ENCODE results near the gene FASTKD1. TPM values are rescaled to one million over a fixed set of nuclear protein-coding genes. Genes with fewer than 3 reads are reported as not detected.
"Not testable (repeated sequence)": the region's sequence is repeated elsewhere in the genome, so short reads cannot be mapped to it uniquely, and the experiment has no call there.

Gene FASTKD1
- total RNA-seq, 4 donors from 2014 or later: 8.2 to 22.4 (median 16.1) TPM

GRCh38 chr2:169520896-169521295 lies 52.8 kb downstream of the FASTKD1 start:
- no peaks in the 10 kb centered on the region for H3K4me1 ChIP-seq
- H3K27me3 ChIP-seq: no peaks in the 10 kb centered on the region
- H3K9me3 ChIP-seq: no peaks in the 10 kb centered on the region
- no peak for DNase-seq (ENCODE audit: low spot score in 2 of 2)
- TF ChIP-seq EP300 (IDR thresholded peaks at IDR 0.05) (no peak), POLR2AphosphoS5 (IDR thresholded peaks at IDR 0.05) (no peak), POLR2A (IDR thresholded peaks at IDR 0.05) (no peak)
- TF ChIP-seq, protein P1, sequence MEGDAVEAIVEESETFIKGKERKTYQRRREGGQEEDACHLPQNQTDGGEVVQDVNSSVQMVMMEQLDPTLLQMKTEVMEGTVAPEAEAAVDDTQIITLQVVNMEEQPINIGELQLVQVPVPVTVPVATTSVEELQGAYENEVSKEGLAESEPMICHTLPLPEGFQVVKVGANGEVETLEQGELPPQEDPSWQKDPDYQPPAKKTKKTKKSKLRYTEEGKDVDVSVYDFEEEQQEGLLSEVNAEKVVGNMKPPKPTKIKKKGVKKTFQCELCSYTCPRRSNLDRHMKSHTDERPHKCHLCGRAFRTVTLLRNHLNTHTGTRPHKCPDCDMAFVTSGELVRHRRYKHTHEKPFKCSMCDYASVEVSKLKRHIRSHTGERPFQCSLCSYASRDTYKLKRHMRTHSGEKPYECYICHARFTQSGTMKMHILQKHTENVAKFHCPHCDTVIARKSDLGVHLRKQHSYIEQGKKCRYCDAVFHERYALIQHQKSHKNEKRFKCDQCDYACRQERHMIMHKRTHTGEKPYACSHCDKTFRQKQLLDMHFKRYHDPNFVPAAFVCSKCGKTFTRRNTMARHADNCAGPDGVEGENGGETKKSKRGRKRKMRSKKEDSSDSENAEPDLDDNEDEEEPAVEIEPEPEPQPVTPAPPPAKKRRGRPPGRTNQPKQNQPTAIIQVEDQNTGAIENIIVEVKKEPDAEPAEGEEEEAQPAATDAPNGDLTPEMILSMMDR (IDR thresholded peaks at IDR 0.05): no peak
- no peak overlapping the region for H3K27ac ChIP-seq
- H3K36me3 ChIP-seq: peaks cover 4% of the 10 kb centered on the region
- H3K4me3 ChIP-seq: no peak overlapping the region

DNA sequence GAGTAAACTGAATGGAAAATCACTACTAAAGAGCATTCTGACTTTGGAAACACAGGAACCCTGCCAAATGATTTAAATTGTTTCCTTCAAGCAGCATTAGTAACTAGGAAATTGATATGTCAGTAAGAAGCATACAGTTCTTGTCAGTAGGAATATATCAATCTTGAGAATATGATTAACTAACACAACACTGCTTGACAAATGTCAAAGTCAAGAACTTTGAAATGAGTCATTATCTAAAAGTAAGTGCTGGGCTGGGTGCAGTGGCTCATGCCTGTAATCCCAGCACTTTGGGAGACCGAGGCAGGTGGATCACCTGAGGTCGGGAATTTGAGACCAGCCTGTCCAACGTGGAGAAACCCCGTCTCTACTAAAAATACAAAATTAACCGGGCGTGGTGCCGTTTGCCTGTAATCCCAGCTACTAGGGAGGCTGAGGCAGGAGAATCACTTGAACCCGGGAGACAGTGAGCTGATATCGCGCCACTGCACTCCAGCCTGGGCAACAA lies 57.1 kb downstream of the FASTKD1 start:
- 88% methylated on average over 10 of the region's 10 CpGs for WGBS
- H3K4me1 ChIP-seq; H3K4me3 ChIP-seq; DNase-seq (ENCODE audit: low spot score in 2 of 2); H3K27me3 ChIP-seq; H3K9me3 ChIP-seq; H3K36me3 ChIP-seq; H3K27ac ChIP-seq: not testable (repeated sequence)

DNA sequence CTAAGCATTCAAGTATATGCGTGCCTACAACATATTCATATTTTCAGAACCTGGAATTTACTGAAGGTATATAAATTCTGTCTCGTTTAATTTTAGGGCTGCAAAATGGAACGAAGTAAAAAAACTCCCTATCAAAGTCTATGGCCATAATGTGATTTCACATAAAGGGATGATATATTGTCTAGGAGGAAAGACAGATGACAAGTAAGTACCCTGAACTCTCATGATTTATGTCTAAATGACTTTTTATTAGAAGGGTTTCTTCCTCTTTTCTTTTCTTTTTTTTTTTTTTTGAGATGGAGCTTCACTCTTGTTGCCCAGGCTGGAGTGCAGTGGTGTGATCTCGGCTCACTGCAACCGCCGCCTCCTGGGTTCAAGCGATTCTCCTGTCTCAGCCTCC lies 58.9 kb downstream of the FASTKD1 start:
- H3K9me3 ChIP-seq; H3K4me1 ChIP-seq; H3K27ac ChIP-seq; H3K4me3 ChIP-seq; H3K27me3 ChIP-seq; H3K36me3 ChIP-seq; DNase-seq (ENCODE audit: low spot score in 2 of 2): not testable (repeated sequence)
- WGBS: 92% methylated on average over 7 of the region's 7 CpGs

DNA sequence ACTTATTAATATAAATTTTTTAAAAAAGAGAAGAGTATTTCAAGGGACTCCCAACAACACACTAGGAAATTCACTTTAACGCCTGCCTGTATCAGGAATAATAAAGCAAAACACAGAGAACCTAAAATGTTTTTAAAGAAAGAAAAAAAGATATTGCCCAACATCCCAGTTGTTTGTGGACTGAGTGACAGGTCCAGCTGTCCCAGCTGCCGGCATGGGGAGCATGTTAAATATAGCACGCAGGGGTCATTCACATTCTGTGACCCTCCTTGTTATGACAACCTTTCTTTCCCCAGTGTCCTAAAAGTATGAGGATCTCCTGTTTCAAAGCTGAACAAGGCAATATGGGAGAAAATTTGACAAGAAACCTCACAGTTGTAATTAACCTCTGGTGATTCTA lies 59.7 kb downstream of the FASTKD1 start:
- DNase-seq (ENCODE audit: low spot score in 2 of 2): no peak
- no peak overlapping the region for H3K27ac ChIP-seq
- H3K4me3 ChIP-seq: no peak overlapping the region
- no peaks in the 10 kb centered on the region for H3K27me3 ChIP-seq
- TF ChIP-seq POLR2A (IDR thresholded peaks at IDR 0.05) (no peak), EP300 (IDR thresholded peaks at IDR 0.05) (no peak), POLR2AphosphoS5 (IDR thresholded peaks at IDR 0.05) (no peak)
- TF ChIP-seq, protein P1 (IDR thresholded peaks at IDR 0.05): no peak
- 82% methylated on average over 3 of the region's 3 CpGs for WGBS
- H3K4me1 ChIP-seq: no peaks in the 10 kb centered on the region
- H3K36me3 ChIP-seq: no peaks in the 10 kb centered on the region
- H3K9me3 ChIP-seq: no peaks in the 10 kb centered on the region

DNA sequence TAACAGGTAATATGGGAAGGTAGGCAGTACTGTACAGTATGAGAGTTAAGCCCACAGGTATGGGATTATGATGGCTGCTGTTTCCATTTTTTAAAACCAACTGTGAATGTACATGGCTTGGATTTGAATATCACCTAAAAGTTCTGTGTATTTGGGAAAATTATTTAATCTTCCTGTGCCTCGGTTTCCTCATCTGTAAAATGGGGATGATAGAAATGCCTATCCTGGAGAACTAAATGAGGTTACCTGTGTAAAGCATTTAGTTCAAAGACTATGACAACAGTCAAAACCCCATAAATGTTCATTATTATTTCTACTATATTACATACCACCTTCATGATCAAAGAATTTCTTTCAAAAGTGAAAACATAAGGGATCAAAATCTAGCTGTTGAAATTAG lies 60.6 kb downstream of the FASTKD1 start:
- Histone ChIP-seq H3K27ac (no peak overlapping the region), H3K27me3 (no peaks in the 10 kb centered on the region), H3K36me3 (no peaks in the 10 kb centered on the region), H3K4me3 (no peak overlapping the region), H3K9me3 (no peaks in the 10 kb centered on the region), H3K4me1 (no peaks in the 10 kb centered on the region)
- no peak for DNase-seq (ENCODE audit: low spot score in 2 of 2)
- 92% methylated on average over 1 of the region's 1 CpG for WGBS
- TF ChIP-seq, protein P1 (IDR thresholded peaks at IDR 0.05): no peak
- TF ChIP-seq POLR2A (IDR thresholded peaks at IDR 0.05) (no peak), EP300 (IDR thresholded peaks at IDR 0.05) (no peak), POLR2AphosphoS5 (IDR thresholded peaks at IDR 0.05) (no peak)

- no peak overlapping the region for H3K27ac ChIP-seq
- no peaks in the 10 kb centered on the region for H3K27me3 ChIP-seq
- no peaks in the 10 kb centered on the region for H3K9me3 ChIP-seq
- no peak for DNase-seq (ENCODE audit: low spot score in 2 of 2)
- no peaks in the 10 kb centered on the region for H3K4me1 ChIP-seq
- no peak overlapping the region for H3K4me3 ChIP-seq
- whole genome bisulfite sequencing: 80% methylated on average over 2 of the region's 2 CpGs
- no peak for TF ChIP-seq POLR2AphosphoS5 (IDR thresholded peaks at IDR 0.05)
- TF ChIP-seq POLR2A (IDR thresholded peaks at IDR 0.05): no peak
- no peak for TF ChIP-seq EP300 (IDR thresholded peaks at IDR 0.05)
- TF ChIP-seq, protein P1 (IDR thresholded peaks at IDR 0.05): no peak
- no peaks in the 10 kb centered on the region for H3K36me3 ChIP-seq
Observed at GRCh38 chr2:169512525-169512924, 61.1 kb downstream of the FASTKD1 start.

All from suprapubic skin (tissue), 4 donors.